Measurements from ENCODE around the gene AGK.
"Not testable (repeated sequence)": the region's sequence is repeated elsewhere in the genome, so short reads cannot be mapped to it uniquely, and the experiment has no call there.

Gene AGK

GRCh38 chr7:141557360-141557759 is 6.2 kb downstream of the AGK start:
- no peak for DNase-seq (ENCODE audit: low read depth)

GRCh38 chr7:141557831-141558531 is 6.8 kb downstream of the AGK start:
- not testable (repeated sequence) for DNase-seq (ENCODE audit: low read depth)

DNA sequence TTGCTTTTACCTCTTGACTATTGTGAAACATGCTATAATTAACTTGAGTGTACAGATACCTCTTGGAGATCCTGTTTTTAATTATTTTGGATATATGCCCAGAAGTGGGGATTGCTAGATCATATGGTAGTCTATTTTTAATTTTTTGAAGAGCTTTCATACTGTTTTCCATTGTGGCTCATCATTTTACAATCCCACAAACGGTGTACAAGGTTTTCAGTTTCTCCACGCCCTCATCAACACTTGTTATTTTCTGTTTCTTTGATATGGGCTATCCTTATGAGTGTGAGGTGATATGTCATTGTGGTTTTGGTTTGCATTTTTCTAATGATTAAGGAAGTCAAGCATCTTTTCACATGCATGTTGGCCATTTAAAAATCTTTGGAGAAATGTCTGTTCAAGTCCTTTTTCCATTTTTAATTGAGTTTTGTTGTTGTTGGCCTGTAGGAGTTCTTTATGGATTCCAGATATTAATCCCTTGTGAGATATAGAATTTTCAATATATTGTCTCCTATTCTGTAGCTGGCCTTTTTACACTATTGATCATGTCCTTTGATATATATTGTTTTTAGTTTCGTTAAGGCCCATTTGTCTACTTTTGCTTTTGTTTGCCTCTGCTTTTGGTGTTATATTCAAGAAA is 7.5 kb downstream of the AGK start:
- DNase-seq (ENCODE audit: low read depth) = no peak

GRCh38 chr7:141559961-141560360 is 8.8 kb downstream of the AGK start:
- no peak for DNase-seq (ENCODE audit: low read depth)

- no peak for DNase-seq (ENCODE audit: low read depth)
Measured at GRCh38 chr7:141562036-141562435, 10.8 kb downstream of the AGK start.

GRCh38 chr7:141562543-141562942 is 11.3 kb downstream of the AGK start:
- DNase-seq (ENCODE audit: low read depth) = no peak

DNA sequence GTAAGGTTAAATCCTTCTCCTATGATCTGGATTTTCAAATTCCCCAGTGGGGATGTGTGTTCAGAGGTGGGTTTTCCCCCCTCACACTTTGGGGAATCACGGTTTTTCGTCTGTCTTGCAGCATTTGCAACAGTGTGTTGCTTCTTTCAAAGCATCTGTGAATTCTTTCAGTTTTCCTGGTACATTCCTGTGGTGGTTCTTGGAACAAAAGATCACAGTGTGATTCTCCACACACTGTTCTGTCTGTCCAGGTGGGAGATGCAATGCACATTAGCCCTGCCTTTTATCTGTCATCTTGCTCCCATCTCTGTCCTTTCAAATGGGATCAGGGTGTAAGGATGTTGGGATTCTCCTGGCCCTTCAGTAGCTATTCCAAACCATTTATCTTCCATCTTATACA is 11.8 kb downstream of the AGK start:
- no peak for DNase-seq (ENCODE audit: low read depth)

DNA sequence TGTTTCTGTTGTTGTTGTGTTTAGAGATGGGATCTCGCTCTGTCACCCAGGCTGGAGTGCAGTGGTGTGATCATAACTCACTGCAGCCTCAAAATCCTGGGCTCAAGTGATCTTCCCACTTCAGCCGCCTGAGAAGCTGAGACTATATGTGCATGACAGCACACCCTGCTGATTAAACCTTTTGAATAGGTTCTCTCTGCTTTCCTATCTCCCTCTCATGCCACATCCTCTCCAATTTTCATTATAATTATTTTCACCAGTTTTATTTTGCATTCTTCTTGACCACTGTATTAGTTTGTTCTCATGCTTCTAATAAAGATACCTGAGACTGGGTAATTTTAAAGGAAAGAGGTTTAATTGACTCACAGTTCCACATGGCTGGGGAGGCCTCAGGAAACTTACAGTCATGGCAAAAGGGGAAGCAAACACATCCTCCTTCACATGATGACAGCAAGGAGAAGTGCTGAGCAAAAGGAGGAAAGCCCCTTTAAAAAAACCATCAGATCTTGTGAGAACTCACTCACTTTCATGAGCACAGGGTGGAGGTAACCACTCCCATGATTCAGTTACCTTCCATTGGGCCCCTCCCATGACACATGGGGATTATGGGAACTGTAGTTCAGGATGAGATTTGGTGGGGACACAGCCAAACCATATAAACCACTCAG is 12.9 kb downstream of the AGK start:
- no peak for DNase-seq (ENCODE audit: low read depth)

DNA sequence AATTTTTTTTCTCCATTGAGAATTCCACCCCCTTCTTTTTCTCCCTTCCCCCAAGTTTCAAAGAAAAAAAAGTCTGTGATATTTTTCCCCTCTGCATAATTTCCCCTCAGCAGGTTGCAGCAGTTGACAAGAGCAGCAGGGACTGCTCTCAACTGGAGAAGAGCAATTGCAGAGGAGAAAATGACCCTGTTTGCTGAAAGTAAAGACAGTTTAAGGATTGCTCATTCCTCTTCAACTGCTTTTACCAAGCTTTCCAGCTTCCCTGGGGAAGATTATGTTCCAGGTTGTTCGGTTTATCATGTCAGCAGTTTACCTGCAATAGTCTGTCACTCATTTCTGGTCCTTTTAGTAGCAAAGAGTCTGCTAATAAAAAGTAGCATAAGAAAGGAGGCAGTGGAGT is 16.2 kb downstream of the AGK start:
- DNase-seq (ENCODE audit: low read depth) = no peak

DNA sequence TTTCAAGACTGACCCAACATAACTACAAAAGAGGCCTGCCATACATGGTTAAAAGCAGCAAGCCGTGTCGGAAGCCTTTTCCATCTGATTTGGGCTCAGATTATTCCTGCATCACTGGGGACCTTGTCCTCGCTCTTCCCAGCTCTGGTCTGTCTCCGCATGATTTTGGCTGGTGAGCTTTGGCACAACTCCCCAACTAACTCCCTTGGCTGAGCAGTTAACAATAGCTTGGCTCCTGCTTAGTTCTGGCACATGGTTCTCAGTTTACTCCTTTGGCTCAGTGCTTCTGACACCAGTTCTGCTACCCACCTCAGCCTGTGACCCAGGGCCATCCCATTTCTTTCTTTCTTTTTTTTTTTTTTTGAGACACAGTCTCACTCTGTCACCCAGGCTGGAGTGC is 17.0 kb downstream of the AGK start:
- DNase-seq (ENCODE audit: low read depth) = no peak

- no peak for DNase-seq (ENCODE audit: low read depth)
Measured at GRCh38 chr7:141571059-141571458, 19.8 kb downstream of the AGK start.

- no peak for DNase-seq (ENCODE audit: low read depth)
Measured at GRCh38 chr7:141572175-141572574, 21.0 kb downstream of the AGK start.

DNA sequence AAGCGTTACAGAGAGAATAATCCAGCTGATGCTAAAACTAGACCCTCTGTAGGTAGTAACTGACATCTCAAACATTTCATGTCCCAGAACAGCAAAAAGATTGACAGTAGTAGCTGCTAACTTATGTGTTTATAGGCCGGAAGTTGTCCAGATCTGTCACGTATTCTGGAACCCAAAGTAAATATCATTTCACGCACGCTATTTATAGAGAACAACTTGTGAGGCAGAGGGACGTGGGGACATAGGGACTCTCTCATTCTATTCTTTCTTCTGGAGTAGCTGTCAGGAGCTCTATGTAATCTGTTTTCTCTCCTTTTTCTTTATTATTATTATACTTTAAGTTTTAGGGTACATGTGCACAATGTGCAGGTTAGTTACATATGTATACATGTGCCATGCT is 22.3 kb downstream of the AGK start:
- DNase-seq (ENCODE audit: low read depth) = no peak

GRCh38 chr7:141575164-141575563 is 24.0 kb downstream of the AGK start:
- DNase-seq (ENCODE audit: low read depth) = no peak

DNA sequence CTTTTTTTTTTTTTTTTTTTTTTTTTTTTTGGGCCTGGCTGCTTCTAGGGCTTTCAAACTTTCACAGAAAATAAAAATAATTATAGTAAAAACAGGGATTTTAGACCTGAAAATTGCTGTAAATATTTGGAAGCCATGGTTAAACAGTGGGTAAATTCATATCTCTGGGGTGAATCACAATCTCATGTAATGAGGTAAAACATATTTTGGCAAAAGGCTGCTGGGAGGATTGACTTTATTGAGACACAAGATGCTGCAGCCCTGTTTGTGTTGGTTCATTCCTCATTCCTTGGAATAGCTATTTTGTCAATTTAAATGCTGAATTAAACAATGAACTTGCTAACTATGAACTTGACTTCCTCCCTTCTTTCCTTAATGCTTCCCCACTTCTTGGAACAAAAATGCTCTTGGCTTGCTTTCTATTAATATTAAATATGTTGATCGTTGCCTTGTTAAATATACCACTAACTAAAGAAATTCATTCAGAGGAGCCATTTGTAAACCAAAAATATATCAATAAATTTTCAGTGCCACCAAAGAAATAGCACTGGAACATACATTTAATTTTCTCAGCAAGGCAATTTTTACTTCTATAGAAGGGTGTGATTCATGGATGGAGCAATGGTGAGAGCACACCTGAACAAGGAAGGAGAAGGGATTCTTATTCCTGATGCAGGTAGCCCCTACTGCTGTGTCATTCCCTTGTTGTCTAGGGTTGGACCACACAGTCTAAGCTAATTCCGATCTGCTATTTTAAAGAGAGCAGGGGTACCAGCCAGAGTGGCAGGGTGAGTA is 24.6 kb downstream of the AGK start:
- DNase-seq (ENCODE audit: low read depth) = no peak

- DNase-seq (ENCODE audit: low read depth) = no peak
Measured at GRCh38 chr7:141577043-141577839, 26.0 kb downstream of the AGK start.

DNA sequence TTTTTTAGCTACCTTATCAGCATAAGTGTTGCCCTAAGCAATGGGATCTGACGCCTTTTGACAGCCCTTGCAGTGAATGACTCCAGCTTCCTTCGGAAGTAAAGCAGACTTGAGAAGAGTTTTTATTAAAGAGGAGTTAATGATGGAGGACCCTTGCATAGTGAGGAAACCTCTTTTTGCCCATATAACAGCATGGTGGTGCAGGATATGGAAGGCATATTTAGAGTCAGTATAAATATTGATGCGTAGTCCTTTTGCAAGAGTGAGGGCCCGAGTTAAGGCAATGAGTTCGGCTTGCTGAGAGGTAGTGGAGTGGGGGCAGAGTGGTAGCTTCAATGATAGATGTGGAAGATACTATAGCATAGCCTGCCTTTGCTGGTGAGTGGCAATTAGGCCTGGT is 28.7 kb downstream of the AGK start:
- not testable (repeated sequence) for DNase-seq (ENCODE audit: low read depth)

DNA sequence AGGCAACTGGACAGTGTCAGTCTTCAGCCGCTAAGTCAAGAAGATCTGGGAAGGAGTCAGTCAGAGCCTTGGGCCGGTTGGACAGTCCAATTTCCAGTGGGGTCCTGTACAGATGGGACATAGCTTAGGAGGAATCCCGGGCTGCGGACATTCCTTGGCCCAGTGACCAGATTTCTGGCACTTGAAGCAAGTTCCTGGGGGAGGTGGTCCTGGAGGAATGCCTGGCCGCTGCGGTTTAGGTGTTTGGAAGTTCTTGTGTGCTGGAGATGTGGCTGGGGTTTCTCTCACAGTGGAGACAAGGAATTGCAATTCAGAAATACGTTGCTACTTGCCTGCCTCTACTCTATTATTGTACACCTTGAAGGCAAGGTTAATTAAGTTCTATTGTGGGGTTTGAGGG is 30.9 kb downstream of the AGK start:
- DNase-seq (ENCODE audit: low read depth) = not testable (repeated sequence)

DNA sequence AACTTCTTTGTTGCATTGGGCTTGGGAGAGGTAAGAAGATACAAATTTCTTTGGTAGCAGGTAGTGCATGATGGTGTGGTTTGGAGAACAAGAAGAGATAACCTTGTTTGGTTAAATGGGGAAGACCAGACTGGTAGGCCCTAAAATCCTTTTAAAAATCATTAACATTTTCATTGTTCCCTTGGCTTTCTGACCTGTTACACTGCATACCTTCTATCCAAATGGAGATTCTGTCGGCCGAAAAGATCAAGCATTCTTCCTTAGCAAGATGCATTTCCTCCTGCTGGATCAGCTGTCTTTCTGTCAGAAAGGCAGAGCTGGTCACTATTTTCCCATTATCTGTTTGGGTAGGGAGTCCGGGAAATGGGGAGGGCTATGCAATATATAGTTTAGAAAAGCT is 33.7 kb downstream of the AGK start:
- DNase-seq (ENCODE audit: low read depth) = no peak

DNA sequence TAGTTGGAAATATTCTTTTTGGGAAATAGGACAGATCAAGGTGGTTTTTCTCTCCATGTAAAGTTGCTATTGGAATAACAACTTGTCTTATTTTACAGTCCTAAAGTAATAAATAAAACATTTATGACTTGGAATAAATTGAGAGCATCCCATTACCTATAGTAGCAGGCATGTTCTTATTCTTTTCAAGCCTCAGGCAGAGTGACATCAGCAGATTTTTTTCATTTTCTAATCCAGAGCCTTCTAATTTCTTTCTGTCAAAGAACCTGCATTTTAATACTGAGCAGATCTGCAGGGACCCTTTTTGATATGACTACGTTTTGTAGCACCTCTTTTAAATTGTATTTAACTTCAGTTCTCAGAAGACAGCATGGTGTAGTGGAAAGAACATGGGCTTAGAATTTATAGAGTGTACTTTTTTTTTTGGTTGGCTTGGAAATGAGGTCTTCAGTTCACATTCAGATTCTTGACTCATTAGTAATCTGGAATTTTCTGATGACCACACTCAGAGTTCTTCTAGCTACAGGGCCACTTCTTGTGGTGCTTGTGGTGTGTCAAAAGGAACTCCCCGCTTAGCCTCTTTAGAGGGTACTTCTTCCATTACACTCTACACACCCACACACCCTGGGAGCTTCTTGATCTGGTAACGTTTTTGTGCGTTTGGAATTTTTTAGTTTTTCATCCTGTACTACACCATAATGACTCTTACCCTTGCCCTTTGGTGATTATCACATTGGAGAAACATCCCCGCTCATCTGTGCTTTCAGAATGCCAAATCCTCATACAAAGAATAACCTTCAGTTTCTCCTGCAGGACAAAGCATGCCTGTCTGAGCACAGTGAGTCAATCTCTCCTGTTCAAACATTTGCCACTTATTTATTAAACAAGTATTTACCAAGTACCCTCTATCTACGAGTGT is 34.6 kb downstream of the AGK start:
- peak; percentile 15 for DNase-seq (ENCODE audit: low read depth)

DNA sequence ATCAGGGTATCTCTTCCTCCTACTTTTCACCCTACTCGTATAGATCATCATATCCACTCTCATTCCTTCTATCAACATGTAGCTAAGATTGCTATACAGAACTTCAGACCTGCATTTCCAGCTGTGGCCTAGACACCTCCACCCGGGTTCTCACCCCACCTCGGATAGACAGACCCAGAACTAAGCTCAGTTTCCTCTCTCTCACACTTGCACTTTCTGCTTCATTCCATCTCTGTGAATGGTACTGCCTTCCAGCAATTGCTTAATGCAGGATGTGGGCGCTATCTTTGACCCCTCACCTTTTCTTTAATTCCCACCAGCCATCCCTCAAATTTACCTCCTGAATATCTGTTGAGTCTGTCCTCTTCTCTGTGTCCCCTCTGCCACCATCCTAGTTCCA is 35.7 kb downstream of the AGK start:
- no peak for DNase-seq (ENCODE audit: low read depth)
